ENCODE results near the gene OLIG2. TPM values are rescaled to one million over a fixed set of nuclear protein-coding genes. Genes with fewer than 3 reads are reported as not detected.

OLIG2 gene
- total and polyA plus RNA-seq, 2 donors (not counting 3 experiments of a cell fraction or from before 2014, with no cell fraction given) = not detected

- H3K9me1 ChIP-seq (replicated peaks; ENCODE audit: control insufficient read depth, extremely low read depth, insufficient read depth, low read length) = no peaks in the 10 kb centered on the region
- intact Hi-C loops (cut with micrococcal nuclease) (loop anchor here (10.0 kb wide), 1 partner anchor 47 kb away; the partner anchor contains the start of gene OLIG1), dilution Hi-C loops (cut with MboI; ENCODE audit: extremely low pct_ligation_motif_present, low sequenced_read_pairs) (no loop called here)
- BruUV-seq (replicated peaks) = no TSS peak
- H3K79me2 ChIP-seq (ENCODE audit: control insufficient read depth, insufficient read depth, low read length) = no peaks in the 10 kb centered on the region
- TF ChIP-seq POLR2AphosphoS5 (IDR thresholded peaks at IDR 0.05; ENCODE audit: insufficient read depth, low read depth, low read length) (no peak), FOS (IDR thresholded peaks at IDR 0.05; ENCODE audit: borderline replicate concordance, insufficient read depth, low read length) (no peak), JUN (IDR thresholded peaks at IDR 0.05; ENCODE audit: borderline replicate concordance, insufficient read depth, insufficient read length, low read depth) (no peak), MAX (IDR thresholded peaks at IDR 0.05; ENCODE audit: insufficient read depth, insufficient read length) (no peak), GATA2 (IDR thresholded peaks at IDR 0.05; ENCODE audit: insufficient read depth, insufficient read length, low read depth, low read length) (no peak)
- FAIRE-seq = no peak
- no peaks in the 10 kb centered on the region for H3K9me3 ChIP-seq (replicated peaks; ENCODE audit: control insufficient read depth, insufficient read depth, low read length)
- no peak overlapping the region for H3K9ac ChIP-seq (replicated peaks; ENCODE audit: extremely low read depth, insufficient read depth, low read length)
- H3K4me2 ChIP-seq (ENCODE audit: insufficient read depth, low read length) = no peak overlapping the region
- H2AFZ ChIP-seq (ENCODE audit: low read depth, low read length) = no peak overlapping the region
- peaks cover 3% of the 10 kb centered on the region for H3K4me1 ChIP-seq (ENCODE audit: control insufficient read depth, extremely low read depth, insufficient read depth, low read length)
- no peak for DNase-seq (ENCODE audit: low read depth, low spot score)
- POLR2A ChIA-PET = no interaction called here
- H3K27me3 ChIP-seq (ENCODE audit: control insufficient read depth in 2 of 2, insufficient read depth in 2 of 2, low read length in 2 of 2) = peaks cover 92 to 98% of the 10 kb centered on the region in 2 experiments
- no peak overlapping the region for H3K27ac ChIP-seq (ENCODE audit: insufficient read depth, low read depth, low read length)
- CTCF ChIA-PET = interaction anchor here (1.6 kb wide), 1 partner anchor 15 kb away, joined by 3 read pairs; no protein-coding TSS in a partner anchor
- no peaks in the 10 kb centered on the region for H3K36me3 ChIP-seq (ENCODE audit: control insufficient read depth in 2 of 2, extremely low read depth in 1 of 2, insufficient read depth in 2 of 2, low read length in 2 of 2)
- no peak overlapping the region for H3K4me3 ChIP-seq (replicated peaks in 1 of 3; ENCODE audit: insufficient read depth in 1 of 3, low read depth in 1 of 3, low read length in 3 of 3)
- H4K20me1 ChIP-seq (replicated peaks; ENCODE audit: control insufficient read depth, extremely low read depth, insufficient read depth, low read length) = no peaks in the 10 kb centered on the region
Measured at GRCh38 chr21:33028287-33028670, 2.5 kb downstream of the OLIG2 start.

- H3K9ac ChIP-seq (replicated peaks; ENCODE audit: extremely low read depth, insufficient read depth, low read length) = no peak overlapping the region
- no peaks in the 10 kb centered on the region for H3K9me3 ChIP-seq (replicated peaks; ENCODE audit: control insufficient read depth, insufficient read depth, low read length)
- POLR2A ChIA-PET = no interaction called here
- no TSS peak for BruUV-seq (replicated peaks)
- DNase-seq (ENCODE audit: low read depth, low spot score) (no peak), FAIRE-seq (no peak)
- no peaks in the 10 kb centered on the region for H4K20me1 ChIP-seq (replicated peaks; ENCODE audit: control insufficient read depth, extremely low read depth, insufficient read depth, low read length)
- no peak overlapping the region for H2AFZ ChIP-seq (ENCODE audit: low read depth, low read length)
- H3K4me2 ChIP-seq (ENCODE audit: insufficient read depth, low read length) = no peak overlapping the region
- H3K27me3 ChIP-seq (ENCODE audit: control insufficient read depth in 2 of 2, insufficient read depth in 2 of 2, low read length in 2 of 2) = peaks cover 92 to 98% of the 10 kb centered on the region in 2 experiments
- intact Hi-C loops (cut with micrococcal nuclease) (loop anchor here (10.0 kb wide), 1 partner anchor 46 kb away; the partner anchor contains the start of gene OLIG1), dilution Hi-C loops (cut with MboI; ENCODE audit: extremely low pct_ligation_motif_present, low sequenced_read_pairs) (no loop called here)
- H3K79me2 ChIP-seq (ENCODE audit: control insufficient read depth, insufficient read depth, low read length) = no peaks in the 10 kb centered on the region
- no peaks in the 10 kb centered on the region for H3K9me1 ChIP-seq (replicated peaks; ENCODE audit: control insufficient read depth, extremely low read depth, insufficient read depth, low read length)
- H3K4me3 ChIP-seq (replicated peaks in 1 of 3; ENCODE audit: insufficient read depth in 1 of 3, low read depth in 1 of 3, low read length in 3 of 3) = no peak overlapping the region
- CTCF ChIA-PET = interaction anchor here (0.9 to 1.6 kb wide), 2 partner anchors 8 to 14 kb away, joined by 3 read pairs; no protein-coding TSS in a partner anchor
- TF ChIP-seq FOS (IDR thresholded peaks at IDR 0.05; ENCODE audit: borderline replicate concordance, insufficient read depth, low read length) = no peak
- peak; percentile 23 for TF ChIP-seq MAX (IDR thresholded peaks at IDR 0.05; ENCODE audit: insufficient read depth, insufficient read length)
- H3K27ac ChIP-seq (ENCODE audit: insufficient read depth, low read depth, low read length) = no peak overlapping the region
- peaks cover 3% of the 10 kb centered on the region for H3K4me1 ChIP-seq (ENCODE audit: control insufficient read depth, extremely low read depth, insufficient read depth, low read length)
- H3K36me3 ChIP-seq (ENCODE audit: control insufficient read depth in 2 of 2, extremely low read depth in 1 of 2, insufficient read depth in 2 of 2, low read length in 2 of 2) = no peaks in the 10 kb centered on the region
Measured at GRCh38 chr21:33028773-33029384, 3.1 kb downstream of the OLIG2 start.

Data from endothelial cell of umbilical vein (primary cell).